HG02571 (cell line): Measurements from ENCODE around the gene MRPS27.

ENCODE experiments used
- ATAC-seq: cut with Tn5 transposase; IDR thresholded peaks from one replicate; pipeline ENCODE4 v1.9.1; 2021; ENCODE audit warnings: mild to moderate bottlenecking, moderate library complexity; ENCODE audit not compliant: unreplicated experiment

Gene MRPS27

GRCh38 chr5:72266862-72267261 is 53.2 kb downstream of the MRPS27 start:
- ATAC-seq, result no peak

- ATAC-seq, result no peak
Measured at GRCh38 chr5:72265032-72265877, 54.8 kb downstream of the MRPS27 start.

- ATAC-seq, result no peak
Measured at GRCh38 chr5:72256536-72256935, 63.5 kb downstream of the MRPS27 start.

- no peak for ATAC-seq
Measured at GRCh38 chr5:72255670-72256069, 64.4 kb downstream of the MRPS27 start.

GRCh38 chr5:72255237-72255636 is 64.8 kb downstream of the MRPS27 start:
- ATAC-seq, result no peak

- no peak for ATAC-seq
Measured at GRCh38 chr5:72252574-72253155, 67.4 kb downstream of the MRPS27 start.

GRCh38 chr5:72252008-72252407 is 68.0 kb downstream of the MRPS27 start:
- ATAC-seq, result no peak

GRCh38 chr5:72251386-72251785 is 68.7 kb downstream of the MRPS27 start:
- no peak for ATAC-seq

- no peak for ATAC-seq
Measured at GRCh38 chr5:72248410-72248981, 71.5 kb downstream of the MRPS27 start.

GRCh38 chr5:72246954-72247442 is 73.0 kb downstream of the MRPS27 start:
- ATAC-seq, result no peak

- no peak for ATAC-seq
Measured at GRCh38 chr5:72245951-72246532, 74.0 kb downstream of the MRPS27 start.

GRCh38 chr5:72245546-72245945 is 74.5 kb downstream of the MRPS27 start:
- no peak for ATAC-seq

GRCh38 chr5:72244862-72245371 is 75.1 kb downstream of the MRPS27 start:
- peak; percentile 94 for ATAC-seq

GRCh38 chr5:72243706-72244105 is 76.3 kb downstream of the MRPS27 start:
- no peak for ATAC-seq

GRCh38 chr5:72242796-72243475 is 77.1 kb downstream of the MRPS27 start:
- ATAC-seq, result no peak

GRCh38 chr5:72241346-72242003 is 78.6 kb downstream of the MRPS27 start:
- no peak for ATAC-seq

GRCh38 chr5:72238712-72239445 is 81.2 kb downstream of the MRPS27 start:
- no peak for ATAC-seq

- no peak for ATAC-seq
Measured at GRCh38 chr5:72237879-72238278, 82.2 kb downstream of the MRPS27 start.

- no peak for ATAC-seq
Measured at GRCh38 chr5:72237415-72237814, 82.6 kb downstream of the MRPS27 start.

- ATAC-seq, result no peak
Measured at GRCh38 chr5:72235725-72236124, 84.3 kb downstream of the MRPS27 start.
